IMR-90 (cell line): ENCODE measurements around the gene KAZN. TPM values are rescaled to one million over a fixed set of nuclear protein-coding genes. Genes with fewer than 3 reads are reported as not detected.

Experiments
- ATAC-seq: fragments of 200-7000 bp; cut with Tn5 transposase; 2 replicates; pipeline ENCODE4 v1.9.1; 2020; ENCODE audit warnings: low read depth, mild to moderate bottlenecking, moderate library complexity
- BruUV-seq: library from RNA; stranded (reverse); fragments of 400-500 nt; replicated peaks from 2 replicates; lab custom pipeline; 2021; lab: Mats Ljungman, UMichigan
- CTCF ChIA-PET: fragments of 300-600 bp; formaldehyde crosslinking; extraction: SDS; loops from one replicate; lab custom pipeline; 2021; ENCODE audit warnings: antibody characterized with exemption; lab: Yijun Ruan, JAX
- POLR2A ChIA-PET: fragments of 300-600 bp; sonication (Branson Sonifier 250); formaldehyde crosslinking; loops from one replicate; lab custom pipeline; 2022; ENCODE audit warnings: antibody characterized with exemption; ENCODE audit not compliant: unreplicated experiment; lab: Charles Lee
- DNase-seq: peaks from one replicate; pipeline ENCODE4 v3.0.0; 2013
- H2AFZ ChIP-seq: replicated peaks from 2 replicates; pipeline ENCODE3; 2013; ENCODE audit warnings: low read length, mild to moderate bottlenecking; ENCODE audit not compliant: poor library complexity
- H2AK5ac ChIP-seq: 2 replicates; pipeline ENCODE4 v1.6.1; 2013; ENCODE audit warnings: low read depth, low read length, inconsistent platforms
- H2AK9ac ChIP-seq: replicated peaks from 2 replicates; pipeline ENCODE3; 2013; ENCODE audit warnings: mild to moderate bottlenecking, low read depth, low read length, moderate library complexity; ENCODE audit not compliant: poor library complexity
- H2BK120ac ChIP-seq: 2 replicates; pipeline ENCODE4 v1.6.1; 2013; ENCODE audit warnings: low read depth, low read length, inconsistent platforms
- H2BK15ac ChIP-seq: 3 replicates; pipeline ENCODE4 v1.6.1; 2013; ENCODE audit warnings: low read depth, low read length, inconsistent platforms
- H2BK20ac ChIP-seq: 2 replicates; pipeline ENCODE4 v1.6.1; 2013; ENCODE audit warnings: low read depth, mild to moderate bottlenecking, inconsistent platforms, low read length, moderate library complexity
- H2BK5ac ChIP-seq: 2 replicates; pipeline ENCODE4 v1.6.1; 2013; ENCODE audit warnings: mild to moderate bottlenecking, low read depth, low read length, inconsistent platforms; ENCODE audit not compliant: poor library complexity, severe bottlenecking
- H3K14ac ChIP-seq: replicated peaks from 2 replicates; pipeline ENCODE4 v1.6.1; 2013; ENCODE audit warnings: low read depth, low read length, inconsistent platforms
- H3K18ac ChIP-seq: 2 replicates; pipeline ENCODE4 v1.6.1; 2013; ENCODE audit warnings: low read depth, low read length, control low read depth
- H3K23ac ChIP-seq: 2 replicates; pipeline ENCODE4 v1.6.1; 2013; ENCODE audit warnings: low read depth, low read length, inconsistent platforms
- H3K27ac ChIP-seq: 2 replicates; pipeline ENCODE4 v1.5.1; 2013; ENCODE audit warnings: mild to moderate bottlenecking, control low read depth, low read length; ENCODE audit not compliant: insufficient read depth
- H3K27me3 ChIP-seq: 2 replicates; pipeline ENCODE4 v1.6.1; 2013; ENCODE audit warnings: low read length; ENCODE audit not compliant: control insufficient read depth, insufficient read depth
- H3K36me3 ChIP-seq: 2 replicates; pipeline ENCODE4 v1.6.1; 2013; ENCODE audit warnings: low read length, mixed read lengths; ENCODE audit not compliant: control insufficient read depth, insufficient read depth
- H3K4ac ChIP-seq: 2 replicates; pipeline ENCODE4 v1.6.1; 2013; ENCODE audit warnings: low read depth, low read length, inconsistent platforms
- H3K4me1 ChIP-seq: 2 replicates; pipeline ENCODE4 v1.6.1; 2013; ENCODE audit warnings: low read length, mixed read lengths; ENCODE audit not compliant: control insufficient read depth, insufficient read depth
- H3K4me2 ChIP-seq: 2 replicates; pipeline ENCODE4 v1.6.1; 2013; ENCODE audit warnings: low read depth, mild to moderate bottlenecking, control low read depth, low read length, moderate library complexity
- H3K4me3 ChIP-seq: 2 replicates; pipeline ENCODE4 v1.5.1; 2013; ENCODE audit warnings: low read depth, mild to moderate bottlenecking, control low read depth, low read length, moderate library complexity; ENCODE audit not compliant: insufficient read depth
- H3K56ac ChIP-seq: 2 replicates; pipeline ENCODE4 v1.6.1; 2013; ENCODE audit warnings: low read length, inconsistent platforms; ENCODE audit not compliant: insufficient read depth; ENCODE audit errors: extremely low read depth
- H3K79me1 ChIP-seq, 2 experiments: 2 replicates each; pipeline ENCODE4 v1.6.1; 2013; ENCODE audit warnings: low read length in 2 of 2, inconsistent platforms in 1 of 2, low read depth in 1 of 2
- H3K9ac ChIP-seq: 2 replicates; pipeline ENCODE4 v1.6.1; 2013; ENCODE audit warnings: low read depth, low read length, control low read depth
- H3K9me1 ChIP-seq: 2 replicates; pipeline ENCODE4 v1.6.1; 2013; ENCODE audit warnings: low read length, inconsistent platforms; ENCODE audit not compliant: insufficient read depth
- H3K9me3 ChIP-seq: 2 replicates; pipeline ENCODE4 v1.6.1; 2013; ENCODE audit warnings: low read length; ENCODE audit not compliant: control insufficient read depth, insufficient read depth
- H4K20me1 ChIP-seq: 2 replicates; pipeline ENCODE4 v1.6.1; 2013; ENCODE audit warnings: low read length, inconsistent platforms; ENCODE audit not compliant: insufficient read depth
- H4K5ac ChIP-seq: 2 replicates; pipeline ENCODE4 v1.6.1; 2013; ENCODE audit warnings: mild to moderate bottlenecking, low read depth, low read length, control low read depth
- H4K8ac ChIP-seq, 2 experiments: 2 replicates each; pipeline ENCODE4 v1.6.1; 2013; ENCODE audit warnings: low read depth in 2 of 2, low read length in 2 of 2, control low read depth in 1 of 2, inconsistent platforms in 1 of 2
- H4K91ac ChIP-seq: 2 replicates; pipeline ENCODE4 v1.6.1; 2013; ENCODE audit warnings: low read depth, low read length, inconsistent platforms; ENCODE audit not compliant: insufficient read depth
- CEBPB ChIP-seq: IDR thresholded peaks from 2 replicates; pipeline ENCODE4 v1.6.1; 2012; ENCODE audit warnings: low read depth, low read length, improper control_type of control experiment
- CHD1 ChIP-seq: IDR thresholded peaks from 2 replicates; pipeline ENCODE4 v1.6.1; 2012; ENCODE audit warnings: low read depth, low read length, improper control_type of control experiment
- CTCF ChIP-seq: conservative IDR thresholded peaks from 2 replicates; pipeline ENCODE4 v1.5.1; 2012; ENCODE audit warnings: mild to moderate bottlenecking, low read depth, low read length, improper control_type of control experiment
- ELK1 ChIP-seq: fragments of 150-350 bp; IDR thresholded peaks from 2 replicates; pipeline ENCODE4 v1.6.1; 2016; ENCODE audit warnings: low read depth, mild to moderate bottlenecking, low read length, moderate library complexity, borderline replicate concordance
- FOS ChIP-seq: fragments of 150-350 bp; IDR thresholded peaks from 2 replicates; pipeline ENCODE4 v1.6.1; 2016; ENCODE audit warnings: low read depth, low read length
- MAFK ChIP-seq: IDR thresholded peaks from 2 replicates; pipeline ENCODE4 v1.6.1; 2012; ENCODE audit warnings: low read depth, low read length, improper control_type of control experiment
- MAZ ChIP-seq: IDR thresholded peaks from 2 replicates; pipeline ENCODE4 v1.6.1; 2012; ENCODE audit warnings: low read depth, mild to moderate bottlenecking, low read length, improper control_type of control experiment, moderate library complexity, borderline replicate concordance
- MXI1 ChIP-seq: IDR thresholded peaks from 2 replicates; pipeline ENCODE4 v1.6.1; 2012; ENCODE audit warnings: low read depth, mild to moderate bottlenecking, low read length, moderate library complexity, borderline replicate concordance
- NFE2L2 ChIP-seq: fragments of 150-350 bp; IDR thresholded peaks from 2 replicates; pipeline ENCODE4 v1.6.1; 2016; ENCODE audit warnings: low read depth, mild to moderate bottlenecking, low read length
- POLR2A ChIP-seq: IDR thresholded peaks from 2 replicates; pipeline ENCODE4 v1.6.1; 2012; ENCODE audit warnings: mild to moderate bottlenecking, low read depth, low read length
- RCOR1 ChIP-seq: IDR thresholded peaks from 2 replicates; pipeline ENCODE4 v1.6.1; 2012; ENCODE audit warnings: mild to moderate bottlenecking, low read length, improper control_type of control experiment; ENCODE audit not compliant: insufficient replicate concordance
- RFX5 ChIP-seq: IDR thresholded peaks from 2 replicates; pipeline ENCODE4 v1.8.0; 2012; ENCODE audit warnings: low read depth, mild to moderate bottlenecking, low read length, moderate library complexity
- WGBS, 2 experiments: methylation state at CpG; one replicate each; pipeline versions ENCODE4 v1.1.5 to v1.1.7; 2013; ENCODE audit warnings: missing lambda C conversion rate in 2 of 2; ENCODE audit not compliant: insufficient read length in 1 of 2; ENCODE audit errors: extremely low coverage in 2 of 2; 5-methylcytosine and 5-hydroxymethylcytosine counted together
- dilution Hi-C: fragments of 300-500 bp; cut with HindIII; formaldehyde crosslinking; loops from one replicate; pipeline ENCODE4 v1.14.3; 2018; ENCODE audit warnings: low sequenced_read_pairs; ENCODE audit not compliant: unreplicated experiment
- in situ Hi-C: fragments of 300-500 bp; cut with MboI; formaldehyde crosslinking; loops from 3 replicates; pipeline ENCODE4 v1.14.3; 2019; ENCODE audit warnings: low sequenced_read_pairs, inconsistent platforms, mixed read lengths
- intact Hi-C: fragments of 100-400 bp; cut with micrococcal nuclease; formaldehyde crosslinking; loops from 2 replicates; pipeline ENCODE4 v1.10.0; 2022
- polyA plus RNA-seq, 3 experiments: library from polyadenylated mRNA; depleted of rRNA; stranded (reverse); fragments of >200 nt; gene quantifications; 2 replicates each; pipeline ENCODE4 v1.2.3, GENCODE V29; 2012; ENCODE audit warnings: low replicate concordance in 1 of 3
- total RNA-seq: library from RNA; depleted of rRNA; stranded (reverse); fragments of >200 nt; gene quantifications from 2 replicates; pipeline ENCODE4 v1.2.3, GENCODE V29; 2012

Gene KAZN
- total and polyA plus RNA-seq, 2 of the 4 experiments (the other 2 are of a cell fraction), result 5.2 to 10.5 TPM

GRCh38 chr1:14549897-14550620 is 48.4 kb upstream of the KAZN start:
- no TSS peak for BruUV-seq
- Histone ChIP-seq H2BK120ac (no peak overlapping the region), H2AK9ac (no peak overlapping the region), H2BK20ac (no peak overlapping the region), H3K27ac (no peak overlapping the region), H2BK5ac (no peak overlapping the region), H3K27me3 (no peaks in the 10 kb centered on the region; the same call in 1 of the 2 replicates), H4K20me1 (no peaks in the 10 kb centered on the region), H3K18ac (no peak overlapping the region), H4K8ac (no peak overlapping the region), H3K4me2 (no peak overlapping the region), H3K23ac (no peak overlapping the region), H2AK5ac (no peak overlapping the region), H4K91ac (no peak overlapping the region), H3K36me3 (no peaks in the 10 kb centered on the region), H3K4me3 (no peak overlapping the region), H3K9ac (no peak overlapping the region), H3K9me1 (no peaks in the 10 kb centered on the region), H3K14ac (no peak overlapping the region), H3K4me1 (no peaks in the 10 kb centered on the region), H2BK15ac (no peak overlapping the region), H3K79me1 (no peaks in the 10 kb centered on the region), H3K56ac (no peak overlapping the region), H3K9me3 (no peaks in the 10 kb centered on the region), H2AFZ (no peak overlapping the region), H4K5ac (no peak overlapping the region), H3K4ac (no peak overlapping the region)
- TF ChIP-seq MXI1 (no peak), CTCF (no peak), ELK1 (no peak), CEBPB (no peak), MAZ (no peak), RCOR1 (no peak), NFE2L2 (no peak), MAFK (no peak), CHD1 (no peak), FOS (no peak), POLR2A (no peak), RFX5 (no peak)
- ChIA-PET POLR2A (no interaction called here), CTCF (no interaction called here)
- ATAC-seq, result no peak
- intact Hi-C loops, result no loop called here
- in situ Hi-C loops, result no loop called here
- no peak for DNase-seq
- dilution Hi-C loops, result no loop called here
- WGBS, 2 experiments, result 60% methylated on average over 1 of the region's 3 CpGs; no CpG with 5 or more reads in 1 of the 2 experiments
